Caco-2 (cell line): Measurements from ENCODE around the gene PLPP1. TPM values are rescaled to one million over a fixed set of nuclear protein-coding genes. Genes with fewer than 3 reads are reported as not detected.
A peak's percentile ranks its signal among the peaks of the same experiment; 100 is the strongest.

ENCODE experiments used
- BruUV-seq: library from RNA; stranded (reverse); fragments of 400-500 nt; replicated peaks from 2 replicates; lab custom pipeline; 2021; lab: Mats Ljungman, UMichigan
- CTCF ChIA-PET: fragments of 300-600 bp; sonication (Branson Sonifier 250); formaldehyde crosslinking; loops from one replicate; lab custom pipeline; 2022; ENCODE audit warnings: antibody characterized with exemption; lab: Charles Lee
- POLR2A ChIA-PET: fragments of 300-600 bp; sonication (Branson Sonifier 250); formaldehyde crosslinking; loops from one replicate; lab custom pipeline; 2022; ENCODE audit warnings: antibody characterized with exemption; lab: Charles Lee
- DNase-seq, 2 experiments: peaks; one replicate each; pipeline versions ENCODE4 v3.0.0 to v3.0.0-alpha.2; 2020 to 2022
- H3K27me3 ChIP-seq: replicated peaks from 2 replicates; pipeline ENCODE4 v1.6.0; 2011; ENCODE audit warnings: low read length; ENCODE audit not compliant: control insufficient read depth, insufficient read depth
- H3K36me3 ChIP-seq: 2 replicates; pipeline ENCODE4 v1.5.1; 2011; ENCODE audit warnings: low read length; ENCODE audit not compliant: control insufficient read depth, insufficient read depth
- H3K4me1 ChIP-seq: fragments of 250-450 bp; sonication (Bioruptor Pico); 2 replicates; pipeline ENCODE4 v1.5.1; 2020; ENCODE audit warnings: mild to moderate bottlenecking
- H3K4me3 ChIP-seq: 2 replicates; pipeline ENCODE4 v1.5.1; 2011; ENCODE audit warnings: low read depth, mild to moderate bottlenecking, control low read depth, low read length
- H3K9me3 ChIP-seq: fragments of 250-450 bp; sonication (Bioruptor Pico); 2 replicates; pipeline ENCODE4 v1.5.1; 2020; ENCODE audit warnings: mild to moderate bottlenecking, moderate library complexity
- H3K27ac Mint-ChIP-seq: one replicate; pipeline ENCODE4 v1.8.0; 2022; ENCODE audit warnings: mixed read lengths; ENCODE audit not compliant: unreplicated experiment
- H3K27me3 Mint-ChIP-seq: one replicate; pipeline ENCODE4 v1.8.0; 2022; ENCODE audit warnings: mixed read lengths; ENCODE audit not compliant: insufficient read depth, unreplicated experiment
- H3K36me3 Mint-ChIP-seq: one replicate; pipeline ENCODE4 v1.8.0; 2022; ENCODE audit warnings: mild to moderate bottlenecking, mixed read lengths; ENCODE audit not compliant: insufficient read depth, unreplicated experiment
- H3K4me1 Mint-ChIP-seq: one replicate; pipeline ENCODE4 v1.8.0; 2022; ENCODE audit warnings: low read depth, mixed read lengths; ENCODE audit not compliant: unreplicated experiment
- H3K4me3 Mint-ChIP-seq: one replicate; pipeline ENCODE4 v1.8.0; 2022; ENCODE audit warnings: mild to moderate bottlenecking, moderate library complexity, mixed read lengths; ENCODE audit not compliant: unreplicated experiment
- H3K9me3 Mint-ChIP-seq: one replicate; pipeline ENCODE4 v1.8.0; 2022; ENCODE audit warnings: mixed read lengths; ENCODE audit not compliant: unreplicated experiment
- CTCF ChIP-seq, 2 experiments: fragments of 200-600 bp in 1 of 2; IDR thresholded peaks; 1 replicate in 1 of 2; 2 replicates in 1 of 2; pipeline versions ENCODE4 v1.5.1 to v1.8.0; 2011 to 2022; ENCODE audit warnings: antibody characterized with exemption in 1 of 2, control low read depth in 1 of 2, inconsistent platforms in 1 of 2, low read depth in 1 of 2, low read length in 1 of 2, mild to moderate bottlenecking in 1 of 2, moderate library complexity in 1 of 2; ENCODE audit not compliant: insufficient read depth in 1 of 2, severe bottlenecking in 1 of 2, unreplicated experiment in 1 of 2
- intact Hi-C: fragments of 100-400 bp; cut with micrococcal nuclease; formaldehyde crosslinking; loops from one replicate; pipeline ENCODE4 v1.10.0; 2022; ENCODE audit not compliant: unreplicated experiment
- total RNA-seq: library from RNA; stranded (reverse); gene quantifications from 2 replicates; pipeline ENCODE4 v1.2.3, GENCODE V29; 2022

Gene PLPP1
- total RNA-seq, 1 experiment from 2014 or later, result 49.4 TPM

GRCh38 chr5:55576661-55577060, 41.9 kb upstream of the PLPP1 start:
- ChIA-PET CTCF (interaction anchor here (0.7 to 1.0 kb wide), 3 partner anchors 115 to 415 kb away, joined by 3 to 4 read pairs (median 3); no protein-coding TSS in a partner anchor), POLR2A (no interaction called here)
- intact Hi-C loops, result loop anchor here (1.0 to 10.0 kb wide), 3 partner anchors 25 to 118 kb away; no protein-coding TSS in a partner anchor
- Mint-ChIP-seq H3K27ac (peak overlapping the region; percentile 59), H3K36me3 (peaks cover 7% of the 10 kb centered on the region), H3K27me3 (no peaks in the 10 kb centered on the region), H3K9me3 (no peaks in the 10 kb centered on the region), H3K4me3 (peak overlapping the region; percentile 16), H3K4me1 (peaks cover 28% of the 10 kb centered on the region)
- Histone ChIP-seq H3K4me1 (peaks cover 54% of the 10 kb centered on the region), H3K4me3 (no peak overlapping the region), H3K36me3 (no peaks in the 10 kb centered on the region), H3K27me3 (no peaks in the 10 kb centered on the region), H3K9me3 (no peaks in the 10 kb centered on the region)
- no peak for TF ChIP-seq CTCF (IDR thresholded peaks at IDR 0.05; ENCODE audit: insufficient read depth in 1 of 2, low read depth in 1 of 2, low read length in 1 of 2, severe bottlenecking in 1 of 2, unreplicated experiment in 1 of 2)
- DNase-seq, result no peak
- no TSS peak for BruUV-seq

GRCh38 chr5:55575815-55576583, 41.2 kb upstream of the PLPP1 start:
- Histone ChIP-seq H3K4me3 (no peak overlapping the region), H3K4me1 (peaks cover 55% of the 10 kb centered on the region), H3K27me3 (no peaks in the 10 kb centered on the region), H3K36me3 (no peaks in the 10 kb centered on the region), H3K9me3 (no peaks in the 10 kb centered on the region)
- intact Hi-C loops, result loop anchor here (1.0 to 10.0 kb wide), 3 partner anchors 25 to 119 kb away; no protein-coding TSS in a partner anchor
- no TSS peak for BruUV-seq
- ChIA-PET CTCF (interaction anchor here (0.7 to 1.0 kb wide), 3 partner anchors 115 to 415 kb away, joined by 3 to 4 read pairs (median 3); no protein-coding TSS in a partner anchor), POLR2A (no interaction called here)
- Mint-ChIP-seq H3K27ac (peak overlapping the region; percentile 59), H3K4me3 (peak overlapping the region; percentile 16), H3K4me1 (peaks cover 30% of the 10 kb centered on the region), H3K27me3 (no peaks in the 10 kb centered on the region), H3K9me3 (no peaks in the 10 kb centered on the region), H3K36me3 (peaks cover 7% of the 10 kb centered on the region)
- TF ChIP-seq CTCF (IDR thresholded peaks at IDR 0.05; ENCODE audit: insufficient read depth in 1 of 2, low read depth in 1 of 2, low read length in 1 of 2, severe bottlenecking in 1 of 2, unreplicated experiment in 1 of 2), result no peak
- peak; percentile 77 to 84 for DNase-seq

GRCh38 chr5:55572600-55572999, 37.8 kb upstream of the PLPP1 start:
- no peaks in the 10 kb centered on the region for H3K27me3 Mint-ChIP-seq
- POLR2A ChIA-PET, result no interaction called here

More at GRCh38 chr5:55572600-55572999, 37.8 kb upstream of the PLPP1 start:
- Mint-ChIP-seq H3K4me1 (peaks cover 35% of the 10 kb centered on the region), H3K27ac (no peak overlapping the region), H3K36me3 (peaks cover 7% of the 10 kb centered on the region), H3K4me3 (no peak overlapping the region), H3K9me3 (no peaks in the 10 kb centered on the region)
- intact Hi-C loops, result loop anchor here (10.0 kb wide), 1 partner anchor 122 kb away; no protein-coding TSS in a partner anchor
- CTCF ChIA-PET, result no interaction called here
- no TSS peak for BruUV-seq
- Histone ChIP-seq H3K4me1 (peaks cover 39% of the 10 kb centered on the region), H3K36me3 (no peaks in the 10 kb centered on the region), H3K4me3 (no peak overlapping the region), H3K9me3 (no peaks in the 10 kb centered on the region), H3K27me3 (no peaks in the 10 kb centered on the region)
- TF ChIP-seq CTCF (IDR thresholded peaks at IDR 0.05; ENCODE audit: insufficient read depth in 1 of 2, low read depth in 1 of 2, low read length in 1 of 2, severe bottlenecking in 1 of 2, unreplicated experiment in 1 of 2), result no peak
- no peak for DNase-seq
